Measurements from ENCODE around the gene SMYD1.
A peak's percentile ranks its signal among the peaks of the same experiment; 100 is the strongest.

Gene SMYD1

DNA sequence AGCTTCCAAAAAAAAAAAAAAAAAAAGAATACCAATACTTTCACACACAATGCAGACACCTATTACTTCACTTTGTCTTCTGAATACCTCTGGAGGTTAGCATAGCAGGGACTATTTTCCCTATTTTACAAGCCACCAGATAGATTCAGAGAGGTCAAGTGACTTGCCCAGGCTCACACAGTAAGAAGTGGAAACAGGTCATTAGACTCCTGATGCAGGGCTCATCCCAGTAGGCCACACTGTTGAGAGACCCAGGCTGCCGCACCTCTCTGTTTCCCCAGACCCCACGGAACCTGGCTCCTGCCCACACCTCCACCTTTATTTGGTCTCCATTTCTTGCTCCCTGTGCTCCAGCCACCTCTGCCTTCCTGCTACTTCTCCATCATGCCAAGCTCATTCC lies 19.4 kb downstream of the SMYD1 start:
- no peak for DNase-seq (ENCODE audit: low read depth in 1 of 2, low spot score in 1 of 2)

DNA sequence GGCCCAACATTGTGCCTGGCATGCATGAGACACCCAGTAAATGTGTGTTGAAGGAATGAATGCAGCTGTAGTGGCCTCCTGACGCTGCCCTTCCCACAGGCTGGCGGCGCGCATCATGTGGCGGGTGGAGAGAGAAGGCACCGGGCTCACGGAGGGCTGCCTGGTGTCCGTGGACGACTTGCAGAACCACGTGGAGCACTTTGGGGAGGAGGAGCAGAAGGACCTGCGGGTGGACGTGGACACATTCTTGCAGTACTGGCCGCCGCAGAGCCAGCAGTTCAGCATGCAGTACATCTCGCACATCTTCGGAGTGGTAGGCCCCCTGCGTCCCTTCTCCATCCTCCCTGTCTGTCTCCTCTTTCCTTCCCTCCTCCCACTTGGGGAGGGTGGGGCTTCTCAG lies 20.1 kb downstream of the SMYD1 start:
- no peak for DNase-seq (ENCODE audit: low read depth in 1 of 2, low spot score in 1 of 2)

- no peak for DNase-seq (ENCODE audit: low read depth in 1 of 2, low spot score in 1 of 2)
Measured at GRCh38 chr2:88088999-88089398, 21.4 kb downstream of the SMYD1 start.

DNA sequence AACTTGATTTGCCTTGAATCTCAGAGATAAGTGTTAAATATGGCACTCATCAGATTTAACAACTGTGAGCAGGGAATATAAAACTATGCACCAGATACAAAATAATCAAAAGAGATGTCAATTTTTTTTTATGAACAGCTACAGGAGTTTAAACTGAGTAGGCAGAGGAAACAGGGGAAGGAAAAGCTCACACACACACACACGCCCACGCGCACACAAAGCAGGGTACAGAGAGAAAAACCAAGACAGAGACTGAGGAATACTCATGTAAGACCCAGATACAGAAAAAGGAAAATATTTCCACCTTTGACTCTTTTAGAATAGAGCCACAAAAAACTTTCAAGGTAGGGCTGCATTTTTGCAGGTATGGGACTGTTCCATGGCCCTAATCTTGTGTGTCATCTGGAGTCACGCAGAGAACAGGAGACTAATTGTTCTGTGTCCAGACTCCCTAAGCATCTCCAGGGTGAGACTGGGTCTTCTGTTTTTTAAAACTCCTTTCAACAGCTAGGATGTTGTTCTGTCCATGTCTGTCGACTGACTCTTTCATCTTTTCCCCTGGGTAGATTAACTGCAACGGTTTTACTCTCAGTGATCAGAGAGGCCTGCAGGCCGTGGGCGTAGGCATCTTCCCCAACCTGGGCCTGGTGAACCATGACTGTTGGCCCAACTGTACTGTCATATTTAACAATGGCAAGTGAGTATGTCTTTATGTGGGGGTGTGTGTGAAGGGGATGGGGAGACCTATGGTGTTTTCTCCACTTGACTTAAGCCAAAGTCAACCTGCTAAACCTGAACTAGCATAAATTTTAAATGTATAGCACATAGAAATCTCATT lies 23.0 kb downstream of the SMYD1 start:
- DNase-seq (ENCODE audit: low read depth in 1 of 2, low spot score in 1 of 2), result peak in 1 of 2 donors; percentile 9

- no peak for DNase-seq (ENCODE audit: low read depth in 1 of 2, low spot score in 1 of 2)
Measured at GRCh38 chr2:88091943-88092342, 24.3 kb downstream of the SMYD1 start.

DNA sequence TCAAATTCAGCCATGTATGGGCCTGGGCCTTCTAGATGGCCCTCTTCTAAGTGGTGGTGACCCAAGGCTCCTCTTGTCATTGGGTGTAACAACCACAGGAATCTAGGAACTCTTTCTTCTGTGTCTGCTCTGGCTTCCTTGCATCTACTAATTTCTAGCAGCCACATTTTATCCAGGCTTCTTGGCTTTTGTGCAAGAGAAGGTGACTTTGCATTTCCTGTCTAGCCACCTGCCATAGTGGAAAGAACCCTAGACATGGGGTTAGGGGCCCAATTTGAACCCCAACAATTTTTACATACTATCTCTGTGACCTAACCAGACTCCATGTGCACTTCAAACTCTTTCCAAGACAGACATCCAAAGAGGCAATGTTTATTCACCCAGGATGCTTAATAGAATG lies 25.1 kb downstream of the SMYD1 start:
- DNase-seq (ENCODE audit: low read depth in 1 of 2, low spot score in 1 of 2), result no peak

GRCh38 chr2:88095022-88095421 lies 27.4 kb downstream of the SMYD1 start:
- DNase-seq (ENCODE audit: low read depth in 1 of 2, low spot score in 1 of 2), result no peak

DNA sequence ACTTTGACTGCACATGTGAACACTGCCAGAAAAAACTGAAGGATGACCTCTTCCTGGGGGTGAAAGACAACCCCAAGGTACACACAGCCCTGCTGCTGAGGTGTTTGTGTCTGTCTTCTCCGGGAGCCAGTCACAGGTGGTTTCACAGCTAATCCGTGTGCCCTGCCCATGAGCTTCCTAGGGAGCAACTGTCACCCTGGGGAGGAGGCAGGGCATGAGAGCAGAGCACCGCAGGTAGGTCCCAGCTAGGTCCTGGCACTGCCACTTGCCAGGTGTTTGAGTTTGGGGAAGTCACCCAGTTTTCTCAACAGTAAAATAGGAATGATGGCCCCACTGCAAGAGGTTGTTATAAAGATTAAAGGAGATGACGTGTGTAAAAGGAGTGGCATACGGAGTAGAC lies 29.1 kb downstream of the SMYD1 start:
- DNase-seq (ENCODE audit: low read depth in 1 of 2, low spot score in 1 of 2), result no peak

GRCh38 chr2:88097192-88097591 lies 29.6 kb downstream of the SMYD1 start:
- no peak for DNase-seq (ENCODE audit: low read depth in 1 of 2, low spot score in 1 of 2)

GRCh38 chr2:88097891-88098557 lies 30.4 kb downstream of the SMYD1 start:
- DNase-seq (ENCODE audit: low read depth in 1 of 2, low spot score in 1 of 2), result no peak

- no peak for DNase-seq (ENCODE audit: low read depth in 1 of 2, low spot score in 1 of 2)
Measured at GRCh38 chr2:88098558-88098900, 30.9 kb downstream of the SMYD1 start.

DNA sequence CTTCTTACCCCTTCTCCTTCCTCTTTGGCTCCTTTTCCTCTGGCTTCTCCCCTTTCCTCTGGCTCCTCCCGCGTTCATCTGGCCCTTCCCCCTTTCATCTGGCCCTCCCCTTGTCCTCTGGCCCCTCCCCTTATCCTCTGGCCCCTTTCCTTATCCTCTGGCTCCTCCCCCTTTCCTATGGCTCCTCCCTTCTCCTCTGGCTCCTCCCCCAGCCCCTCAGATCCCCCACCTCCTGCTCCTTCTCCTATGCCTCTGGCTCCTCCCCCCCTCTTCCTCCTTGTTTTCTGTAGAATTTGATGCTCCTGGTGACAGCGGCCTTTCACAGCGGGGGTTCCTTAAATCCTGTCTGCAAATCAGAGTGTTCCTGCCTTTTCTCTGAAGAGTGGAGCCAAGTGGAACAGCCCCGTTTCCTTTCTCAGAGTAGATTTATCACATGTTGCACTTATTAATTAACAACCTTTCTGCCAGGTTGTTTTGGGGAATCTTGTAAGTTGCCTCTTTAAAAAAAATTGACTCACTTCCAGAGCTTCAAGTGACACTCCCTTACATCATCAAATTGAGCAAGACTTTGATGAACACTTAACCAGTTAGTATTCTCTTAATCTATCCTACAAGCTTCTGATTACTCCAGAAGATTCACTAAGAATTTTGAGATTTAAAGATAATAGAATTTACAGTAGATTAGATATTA lies 32.3 kb downstream of the SMYD1 start:
- DNase-seq (ENCODE audit: low read depth in 1 of 2, low spot score in 1 of 2), result no peak

DNA sequence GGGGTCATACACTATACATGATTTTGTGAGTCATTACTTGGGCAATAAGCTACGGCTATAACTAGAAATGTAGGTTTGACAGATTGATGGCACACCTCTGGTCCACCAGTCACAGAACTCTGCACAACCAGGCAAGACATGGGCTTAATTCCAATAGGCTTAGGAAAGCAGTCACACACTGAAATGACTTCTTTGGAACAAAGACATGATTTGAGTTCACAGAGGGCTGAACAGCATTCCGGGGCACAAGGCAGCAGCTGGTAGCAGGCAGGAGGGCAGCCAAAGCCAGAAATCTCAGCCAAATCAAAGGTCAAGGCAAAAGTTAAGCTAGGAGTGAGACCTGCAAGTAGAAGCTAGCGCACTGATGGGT lies 32.8 kb downstream of the SMYD1 start:
- no peak for DNase-seq (ENCODE audit: low read depth in 1 of 2, low spot score in 1 of 2)

DNA sequence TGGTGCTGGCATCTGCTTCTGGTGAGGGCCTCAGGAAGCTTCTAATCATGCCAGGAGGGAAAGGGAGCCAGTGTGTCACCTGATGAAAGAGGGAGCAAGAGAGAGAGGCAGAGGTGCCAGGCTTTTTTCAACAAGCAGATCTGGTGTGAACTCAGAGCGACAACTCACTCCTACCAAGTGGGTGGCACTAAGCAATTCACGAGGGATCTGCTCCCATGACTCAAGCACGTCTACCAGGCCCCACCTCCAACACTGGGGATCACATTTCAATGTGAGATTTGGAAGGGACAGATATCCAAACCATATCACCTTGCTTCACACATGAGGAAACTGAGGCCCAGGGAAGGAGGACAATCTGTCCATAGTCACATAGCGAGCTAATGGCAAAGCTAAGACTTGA lies 41.2 kb downstream of the SMYD1 start:
- no peak for DNase-seq (ENCODE audit: low read depth in 1 of 2, low spot score in 1 of 2)

DNA sequence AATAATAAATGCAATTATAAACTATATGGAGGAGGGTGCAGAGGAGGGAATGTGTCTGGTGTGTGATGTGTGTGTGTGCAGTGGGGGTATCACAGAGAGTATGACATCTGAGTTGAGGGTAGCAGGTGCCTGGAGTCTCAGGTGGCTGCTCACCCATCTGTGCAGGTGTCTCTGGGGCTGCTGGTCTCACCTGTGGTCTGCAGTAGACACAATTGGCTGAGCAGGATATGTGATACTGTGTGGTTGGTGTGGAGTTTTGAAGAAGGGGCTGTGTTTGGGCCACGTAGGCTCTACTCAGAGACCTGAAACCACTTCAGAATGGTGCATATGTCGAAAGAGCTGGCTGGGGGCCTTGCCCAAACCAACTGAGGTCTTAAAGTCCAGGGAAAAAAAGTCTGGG lies 43.2 kb downstream of the SMYD1 start:
- no peak for DNase-seq (ENCODE audit: low read depth in 1 of 2, low spot score in 1 of 2)

DNA sequence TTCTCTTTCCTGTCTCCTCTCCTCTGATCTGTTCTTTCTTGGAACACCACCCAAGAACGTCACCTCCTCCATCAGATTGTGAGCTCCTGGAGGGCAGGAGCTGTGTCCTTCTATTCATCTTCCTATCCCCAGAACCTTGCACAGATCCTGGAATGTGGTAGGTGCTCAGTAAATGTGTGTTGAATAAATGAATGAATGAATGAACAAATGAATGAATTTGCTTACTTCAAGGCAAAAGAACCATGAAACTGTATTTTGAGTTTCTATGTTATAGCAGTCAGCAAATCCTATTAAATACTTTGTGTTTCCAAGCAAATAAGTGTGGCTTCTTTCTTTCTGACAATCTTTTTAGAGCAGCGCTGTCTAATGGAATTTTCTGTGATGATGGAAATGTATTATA lies 45.4 kb downstream of the SMYD1 start:
- DNase-seq (ENCODE audit: low read depth in 1 of 2, low spot score in 1 of 2), result no peak

DNA sequence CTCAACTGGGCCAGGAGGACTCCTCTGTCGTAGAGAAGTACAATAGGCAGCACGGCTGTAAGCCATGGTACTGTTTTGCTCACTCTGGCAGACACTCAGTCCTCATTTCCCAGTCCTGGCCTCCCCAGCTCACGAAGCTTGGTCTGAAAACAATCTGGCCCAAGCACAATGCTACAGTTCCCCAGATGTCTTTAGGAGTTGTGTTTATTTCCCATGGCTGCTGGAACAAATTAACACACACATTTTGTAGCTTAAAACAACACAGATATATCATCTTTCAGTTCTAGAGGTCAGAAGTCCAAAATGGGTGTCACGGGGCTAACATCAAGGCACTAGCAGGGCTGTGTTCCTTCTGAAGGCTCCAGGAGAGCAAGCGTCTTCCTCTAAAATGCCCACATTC lies 47.3 kb downstream of the SMYD1 start:
- DNase-seq (ENCODE audit: low read depth in 1 of 2, low spot score in 1 of 2), result no peak

GRCh38 chr2:88115825-88116518 lies 48.3 kb downstream of the SMYD1 start:
- no peak for DNase-seq (ENCODE audit: low read depth in 1 of 2, low spot score in 1 of 2)

DNA sequence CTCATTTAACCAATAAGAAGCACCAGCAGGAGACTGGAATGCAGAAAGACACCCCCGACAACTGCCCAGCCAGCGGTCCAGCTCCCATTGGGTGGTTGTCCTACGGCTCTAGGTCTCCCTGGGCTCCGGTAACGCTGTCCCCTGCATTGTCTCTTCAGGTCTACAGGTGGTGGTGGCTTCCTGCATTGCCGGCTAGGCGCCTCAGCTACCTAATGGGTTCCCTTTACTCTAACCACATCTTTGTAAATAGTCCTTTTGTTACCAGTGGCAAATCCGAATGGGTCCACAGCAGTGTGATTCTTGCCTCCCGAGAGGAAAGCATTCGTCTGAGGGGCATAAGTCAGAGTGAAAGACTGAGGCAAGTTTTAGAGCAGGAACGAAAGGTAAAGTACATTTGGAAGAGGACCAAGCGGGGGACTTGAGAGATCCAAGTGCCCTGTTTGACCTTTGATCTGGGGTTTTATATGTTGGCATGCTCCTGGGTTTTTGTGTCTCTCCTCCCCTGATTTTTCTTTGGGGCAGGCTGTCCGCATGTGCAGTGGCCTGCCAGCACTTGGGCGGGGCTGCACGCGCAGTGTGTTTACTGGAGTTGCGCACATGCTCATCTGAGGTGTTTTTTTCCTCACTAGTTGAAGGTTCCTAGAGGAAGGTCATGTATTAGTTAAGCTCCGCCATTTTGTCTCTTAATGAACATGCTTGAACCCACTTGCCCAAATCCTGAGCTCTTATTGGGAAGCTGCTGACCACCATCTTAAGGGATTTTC lies 49.2 kb downstream of the SMYD1 start:
- DNase-seq (ENCODE audit: low read depth in 1 of 2, low spot score in 1 of 2), result no peak

DNA sequence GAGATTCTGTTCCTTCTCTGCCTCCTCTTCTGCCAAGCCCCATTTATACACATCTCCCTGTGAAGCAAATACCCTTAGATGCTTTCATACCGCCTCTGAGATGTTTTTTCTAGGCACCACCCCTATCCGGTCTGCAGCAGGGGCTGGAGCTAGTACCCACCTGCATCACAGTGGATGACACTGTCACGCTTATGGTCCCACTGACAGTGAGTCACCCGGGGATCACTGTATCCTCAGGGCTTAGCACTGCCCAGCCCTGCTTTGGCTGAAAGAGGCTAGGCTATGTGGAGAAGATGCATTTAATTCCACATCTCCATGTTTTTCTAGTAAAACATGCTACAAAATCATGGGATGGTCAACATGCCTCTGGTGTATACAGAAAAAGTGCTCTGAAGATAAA lies 50.3 kb downstream of the SMYD1 start:
- DNase-seq (ENCODE audit: low read depth in 1 of 2, low spot score in 1 of 2), result no peak

DNA sequence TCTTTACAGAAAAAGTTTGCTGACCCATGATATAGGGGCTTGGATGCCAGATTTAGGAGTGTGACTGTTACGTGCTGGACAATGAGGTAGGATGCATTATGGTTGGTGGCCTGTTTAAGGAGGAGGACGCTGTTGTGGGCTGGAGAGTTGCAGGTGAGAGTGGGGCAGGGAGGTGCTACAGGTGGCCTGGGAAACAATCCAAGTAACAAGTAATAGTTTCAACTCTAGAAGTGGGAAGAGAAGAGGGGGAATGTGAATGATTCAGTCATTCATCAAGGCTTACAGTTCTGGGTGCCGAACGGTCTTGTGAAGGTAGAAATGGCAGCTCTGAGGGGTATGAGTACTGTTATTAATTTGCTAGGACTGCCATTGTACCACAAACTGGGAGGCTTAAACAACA lies 54.1 kb downstream of the SMYD1 start:
- DNase-seq (ENCODE audit: low read depth in 1 of 2, low spot score in 1 of 2), result no peak

Data from activated CD4-positive, alpha-beta T cell treated with anti-CD3 and anti-CD28 coated beads, Interleukin-2, amount 50 U/mL, for 24 hours (primary cell).